HepG2 (cell line): ENCODE results near the gene GPATCH8. TPM values are rescaled to one million over a fixed set of nuclear protein-coding genes. Genes with fewer than 3 reads are reported as not detected.

Experiments used
- FOXO1 ChIP-seq: sonication (generic); formaldehyde crosslinking; IDR thresholded peaks from 2 replicates; pipeline ENCODE4 v1.4.0; 2020; ENCODE audit warnings: missing genetic modification reagents
- GPN1 ChIP-seq: sonication (generic); formaldehyde crosslinking; IDR thresholded peaks from 2 replicates; pipeline ENCODE4 v1.5.1; 2020; ENCODE audit warnings: missing genetic modification reagents, borderline replicate concordance
- HIVEP1 ChIP-seq: sonication (generic); formaldehyde crosslinking; IDR thresholded peaks from 2 replicates; pipeline ENCODE4 v1.4.0; 2020; ENCODE audit warnings: mild to moderate bottlenecking, missing genetic modification reagents
- KLF16 ChIP-seq, 2 experiments: sonication (generic) in 1 of 2; formaldehyde crosslinking in 1 of 2; IDR thresholded peaks; 2 replicates each; pipeline versions ENCODE4 v1.6.1 to v1.8.0; 2016 to 2023; ENCODE audit warnings: missing genetic modification reagents in 2 of 2, missing compliant biosample characterization in 1 of 2
- LCORL ChIP-seq, 2 experiments: fragments of 450-650 bp in 1 of 2; sonication (generic) in 1 of 2; formaldehyde crosslinking in 1 of 2; IDR thresholded peaks; 2 replicates each; pipeline versions ENCODE4 v1.5.0 to v1.6.1; 2017 to 2020; ENCODE audit warnings: antibody characterized with exemption in 1 of 2, missing genetic modification reagents in 1 of 2
- MXI1 ChIP-seq: IDR thresholded peaks from 3 replicates; pipeline ENCODE4 v1.6.1; 2012; ENCODE audit warnings: low read depth, low read length, inconsistent platforms, borderline replicate concordance
- ONECUT2 ChIP-seq: sonication (generic); formaldehyde crosslinking; IDR thresholded peaks from 2 replicates; pipeline ENCODE4 v1.4.0; 2020; ENCODE audit warnings: missing genetic modification reagents
- PAX8 ChIP-seq: sonication (generic); formaldehyde crosslinking; IDR thresholded peaks from 2 replicates; pipeline ENCODE4 v1.8.0; 2022; ENCODE audit warnings: mild to moderate bottlenecking, missing genetic modification reagents, borderline replicate concordance
- POLR2AphosphoS2 ChIP-seq: IDR thresholded peaks from 2 replicates; pipeline ENCODE4 v1.6.1; 2011; ENCODE audit warnings: low read depth, low read length, improper control_type of control experiment
- RFXANK ChIP-seq: IDR thresholded peaks from 2 replicates; pipeline ENCODE4 v1.6.1; 2016
- STAT5B ChIP-seq: sonication (generic); formaldehyde crosslinking; IDR thresholded peaks from 2 replicates; pipeline ENCODE4 v1.4.0; 2020; ENCODE audit warnings: missing genetic modification reagents
- ZMYM4 ChIP-seq: sonication (generic); formaldehyde crosslinking; IDR thresholded peaks from 2 replicates; pipeline ENCODE4 v1.8.1; 2023; ENCODE audit warnings: mild to moderate bottlenecking, missing genetic modification reagents
- ZNF296 ChIP-seq: sonication (generic); formaldehyde crosslinking; conservative IDR thresholded peaks from 2 replicates; pipeline ENCODE4 v1.5.0; 2020; ENCODE audit warnings: mild to moderate bottlenecking, missing genetic modification reagents
- ZNF530 ChIP-seq: sonication (generic); formaldehyde crosslinking; IDR thresholded peaks from 2 replicates; pipeline ENCODE4 v1.5.0; 2020; ENCODE audit warnings: low read depth, mild to moderate bottlenecking, missing genetic modification reagents
- ZNF780A ChIP-seq: sonication (generic); formaldehyde crosslinking; IDR thresholded peaks from 2 replicates; pipeline ENCODE4 v1.8.0; 2022; ENCODE audit warnings: mild to moderate bottlenecking, missing genetic modification reagents, moderate library complexity
- ZNF883 ChIP-seq: sonication (generic); formaldehyde crosslinking; IDR thresholded peaks from 2 replicates; pipeline ENCODE4 v1.5.1; 2020; ENCODE audit warnings: mild to moderate bottlenecking, missing genetic modification reagents; ENCODE audit errors: not compliant biosample characterization
- ZSCAN22 ChIP-seq: sonication (generic); formaldehyde crosslinking; IDR thresholded peaks from 2 replicates; pipeline ENCODE4 v1.4.0; 2020; ENCODE audit warnings: mild to moderate bottlenecking, missing genetic modification reagents
- polyA plus RNA-seq, 8 experiments: library from polyadenylated mRNA; depleted of rRNA in 3 of 8; stranded (reverse) in 7 of 8; unstranded in 1 of 8; fragments of >200 nt; fragmentation: Illumina TruSeq in 4 of 8; extraction: Trizol in 4 of 8; gene quantifications; 2 replicates each; pipeline versions ENCODE4 v1.2.1 to v1.2.3, GENCODE V29; 2011 to 2016; ENCODE audit warnings: low read depth in 4 of 8, missing spikeins in 1 of 8, mixed read lengths in 1 of 8; ENCODE audit not compliant: insufficient read depth in 1 of 8
- total RNA-seq, 5 experiments: library from RNA; depleted of rRNA; stranded (reverse); fragments of >200 nt; fragmentation: Illumina TruSeq; extraction: Trizol; gene quantifications; 2 replicates each; pipeline ENCODE4 v1.2.3, GENCODE V29; 2016; ENCODE audit warnings: low read depth in 1 of 5
- TF ChIP-seq, protein P1 (sequence below): sonication (generic); formaldehyde crosslinking; IDR thresholded peaks from 2 replicates; pipeline ENCODE4 v1.5.1; 2020; ENCODE audit warnings: missing genetic modification reagents, mild to moderate bottlenecking, borderline replicate concordance
- TF ChIP-seq, protein P2 (sequence below): sonication (generic); formaldehyde crosslinking; conservative IDR thresholded peaks from 2 replicates; pipeline ENCODE4 v1.8.1; 2023; ENCODE audit warnings: missing genetic modification reagents
- TF ChIP-seq, protein P3 (sequence below), 2 experiments: IDR thresholded peaks; 2 replicates each; pipeline ENCODE4 v1.6.1; 2011 to 2012; ENCODE audit warnings: low read length in 2 of 2, borderline replicate concordance in 1 of 2, low read depth in 1 of 2, mild to moderate bottlenecking in 1 of 2, moderate library complexity in 1 of 2

Gene GPATCH8
- total and polyA plus RNA-seq, 2 of the 13 experiments (the other 11 are each of a cell fraction or from before 2014, with no cell fraction given) = 20.7 to 21.5 TPM

DNA sequence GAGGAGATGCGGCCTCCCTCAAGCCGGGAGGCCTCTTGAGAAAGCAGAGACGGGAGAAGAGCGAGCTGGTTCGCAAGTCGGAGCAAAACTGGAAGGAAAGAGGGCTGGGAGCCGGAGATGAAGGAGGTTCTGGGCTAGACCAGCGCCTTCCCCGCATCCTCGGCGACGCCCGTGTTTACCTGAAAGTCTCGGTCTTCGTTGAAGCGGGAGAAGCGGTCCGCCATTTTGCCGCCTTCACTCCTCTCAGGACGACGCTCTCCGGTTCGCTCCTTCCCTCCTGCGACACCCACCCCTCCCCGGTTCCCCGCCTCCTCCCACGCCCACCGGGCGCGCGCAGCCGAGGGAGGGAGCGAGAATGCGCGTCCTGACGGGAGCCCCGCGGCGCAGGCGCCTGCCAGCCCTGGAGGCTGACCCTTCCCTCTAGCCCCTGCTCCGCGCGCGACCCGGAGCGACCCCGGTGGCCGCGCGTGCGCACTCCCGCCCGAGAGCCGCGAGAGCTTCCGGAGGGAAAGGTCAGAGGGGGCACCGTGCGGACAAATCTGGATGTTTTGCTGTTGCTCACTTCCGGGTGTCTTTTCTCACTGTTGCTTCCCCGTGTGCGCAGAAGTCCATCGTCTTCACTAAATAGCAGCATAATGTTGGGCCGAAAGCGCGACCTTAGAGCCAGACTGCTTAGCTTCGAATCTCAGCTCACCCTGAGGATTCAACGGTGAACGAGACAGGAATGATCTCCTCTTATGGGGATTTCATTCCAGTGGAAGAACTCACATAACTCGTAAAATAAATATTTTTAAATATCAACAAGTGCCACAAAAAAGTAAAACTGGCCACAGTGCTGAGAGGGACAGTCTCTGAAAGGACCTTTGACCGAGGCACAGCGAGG, at the start of gene GPATCH8 (continued):
- TF ChIP-seq PAX8 (peak; percentile 74; the same call in 1 of the 2 replicates), ZSCAN22 (CRISPR knock-in tag) (no peak), ZNF780A (CRISPR knock-in tag) (no peak), POLR2AphosphoS2 (no peak), STAT5B (CRISPR knock-in tag) (no peak; the same call in 1 of the 2 replicates), ZNF530 (CRISPR knock-in tag) (no peak), ZNF296 (no peak), RFXANK (CRISPR knock-in tag) (peak; percentile 60; the same call in 1 of the 2 replicates), ZNF883 (CRISPR knock-in tag) (peak; percentile 93), KLF16 (CRISPR knock-in tag; IDR thresholded peaks at IDR 0.05) (peak in 1 of 2 experiments; percentile 93; a peak in 2 of 4 replicates), GPN1 (CRISPR knock-in tag) (0 out of 2 replicates have a peak, but pooled peaks have one; percentile 24), HIVEP1 (CRISPR knock-in tag) (peak; percentile 15; the same call in 1 of the 2 replicates), ZMYM4 (CRISPR knock-in tag) (peak; percentile 81; the same call in 1 of the 2 replicates), ONECUT2 (no peak; the same call in 1 of the 2 replicates), FOXO1 (CRISPR knock-in tag) (peak; percentile 27), MXI1 (peak; percentile 86; the same call in 1 of the 3 replicates), LCORL (IDR thresholded peaks at IDR 0.05) (no peak), LCORL (CRISPR knock-in tag; IDR thresholded peaks at IDR 0.05) (peak; percentile 9; the same call in 1 of the 2 replicates)
- TF ChIP-seq, protein P1, sequence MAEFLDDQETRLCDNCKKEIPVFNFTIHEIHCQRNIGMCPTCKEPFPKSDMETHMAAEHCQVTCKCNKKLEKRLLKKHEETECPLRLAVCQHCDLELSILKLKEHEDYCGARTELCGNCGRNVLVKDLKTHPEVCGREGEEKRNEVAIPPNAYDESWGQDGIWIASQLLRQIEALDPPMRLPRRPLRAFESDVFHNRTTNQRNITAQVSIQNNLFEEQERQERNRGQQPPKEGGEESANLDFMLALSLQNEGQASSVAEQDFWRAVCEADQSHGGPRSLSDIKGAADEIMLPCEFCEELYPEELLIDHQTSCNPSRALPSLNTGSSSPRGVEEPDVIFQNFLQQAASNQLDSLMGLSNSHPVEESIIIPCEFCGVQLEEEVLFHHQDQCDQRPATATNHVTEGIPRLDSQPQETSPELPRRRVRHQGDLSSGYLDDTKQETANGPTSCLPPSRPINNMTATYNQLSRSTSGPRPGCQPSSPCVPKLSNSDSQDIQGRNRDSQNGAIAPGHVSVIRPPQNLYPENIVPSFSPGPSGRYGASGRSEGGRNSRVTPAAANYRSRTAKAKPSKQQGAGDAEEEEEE (CRISPR knock-in tag) = peak; percentile 93
- TF ChIP-seq, protein P2, sequence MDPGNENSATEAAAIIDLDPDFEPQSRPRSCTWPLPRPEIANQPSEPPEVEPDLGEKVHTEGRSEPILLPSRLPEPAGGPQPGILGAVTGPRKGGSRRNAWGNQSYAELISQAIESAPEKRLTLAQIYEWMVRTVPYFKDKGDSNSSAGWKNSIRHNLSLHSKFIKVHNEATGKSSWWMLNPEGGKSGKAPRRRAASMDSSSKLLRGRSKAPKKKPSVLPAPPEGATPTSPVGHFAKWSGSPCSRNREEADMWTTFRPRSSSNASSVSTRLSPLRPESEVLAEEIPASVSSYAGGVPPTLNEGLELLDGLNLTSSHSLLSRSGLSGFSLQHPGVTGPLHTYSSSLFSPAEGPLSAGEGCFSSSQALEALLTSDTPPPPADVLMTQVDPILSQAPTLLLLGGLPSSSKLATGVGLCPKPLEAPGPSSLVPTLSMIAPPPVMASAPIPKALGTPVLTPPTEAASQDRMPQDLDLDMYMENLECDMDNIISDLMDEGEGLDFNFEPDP (CRISPR knock-in tag) = no peak
- TF ChIP-seq, protein P3, sequence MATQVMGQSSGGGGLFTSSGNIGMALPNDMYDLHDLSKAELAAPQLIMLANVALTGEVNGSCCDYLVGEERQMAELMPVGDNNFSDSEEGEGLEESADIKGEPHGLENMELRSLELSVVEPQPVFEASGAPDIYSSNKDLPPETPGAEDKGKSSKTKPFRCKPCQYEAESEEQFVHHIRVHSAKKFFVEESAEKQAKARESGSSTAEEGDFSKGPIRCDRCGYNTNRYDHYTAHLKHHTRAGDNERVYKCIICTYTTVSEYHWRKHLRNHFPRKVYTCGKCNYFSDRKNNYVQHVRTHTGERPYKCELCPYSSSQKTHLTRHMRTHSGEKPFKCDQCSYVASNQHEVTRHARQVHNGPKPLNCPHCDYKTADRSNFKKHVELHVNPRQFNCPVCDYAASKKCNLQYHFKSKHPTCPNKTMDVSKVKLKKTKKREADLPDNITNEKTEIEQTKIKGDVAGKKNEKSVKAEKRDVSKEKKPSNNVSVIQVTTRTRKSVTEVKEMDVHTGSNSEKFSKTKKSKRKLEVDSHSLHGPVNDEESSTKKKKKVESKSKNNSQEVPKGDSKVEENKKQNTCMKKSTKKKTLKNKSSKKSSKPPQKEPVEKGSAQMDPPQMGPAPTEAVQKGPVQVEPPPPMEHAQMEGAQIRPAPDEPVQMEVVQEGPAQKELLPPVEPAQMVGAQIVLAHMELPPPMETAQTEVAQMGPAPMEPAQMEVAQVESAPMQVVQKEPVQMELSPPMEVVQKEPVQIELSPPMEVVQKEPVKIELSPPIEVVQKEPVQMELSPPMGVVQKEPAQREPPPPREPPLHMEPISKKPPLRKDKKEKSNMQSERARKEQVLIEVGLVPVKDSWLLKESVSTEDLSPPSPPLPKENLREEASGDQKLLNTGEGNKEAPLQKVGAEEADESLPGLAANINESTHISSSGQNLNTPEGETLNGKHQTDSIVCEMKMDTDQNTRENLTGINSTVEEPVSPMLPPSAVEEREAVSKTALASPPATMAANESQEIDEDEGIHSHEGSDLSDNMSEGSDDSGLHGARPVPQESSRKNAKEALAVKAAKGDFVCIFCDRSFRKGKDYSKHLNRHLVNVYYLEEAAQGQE (IDR thresholded peaks at IDR 0.05; ENCODE audit: borderline replicate concordance in 1 of 2, low read depth in 1 of 2, low read length in 2 of 2) = 0 out of 4 replicates have a peak, but pooled peaks of 1 of the 2 experiments have one; percentile 6
